Measurements from ENCODE around the gene IMPACT.

DNA sequence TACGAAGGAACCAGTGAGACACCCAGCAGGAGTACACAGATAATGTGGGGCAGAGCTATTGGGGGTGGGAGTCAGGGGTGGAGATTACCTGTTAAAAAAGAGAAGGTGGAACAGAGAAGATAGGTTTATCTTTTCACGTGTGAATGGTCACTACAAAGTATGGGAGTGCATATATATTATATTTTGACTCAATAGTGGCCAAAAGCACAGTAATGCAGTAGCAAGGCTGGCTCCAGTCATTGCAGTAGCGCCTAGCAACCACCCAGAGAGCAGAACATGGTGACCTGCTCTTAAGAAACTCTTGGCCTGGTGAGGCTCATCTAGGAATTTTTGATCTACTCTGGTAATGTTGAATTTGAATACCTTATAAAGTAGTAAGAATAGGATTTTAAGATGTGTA lies 1.0 kb downstream of the IMPACT start:
- TF ChIP-seq CEBPB (IDR thresholded peaks at IDR 0.05; ENCODE audit: low read depth, low read length) = no peak
- TF ChIP-seq, protein P1, sequence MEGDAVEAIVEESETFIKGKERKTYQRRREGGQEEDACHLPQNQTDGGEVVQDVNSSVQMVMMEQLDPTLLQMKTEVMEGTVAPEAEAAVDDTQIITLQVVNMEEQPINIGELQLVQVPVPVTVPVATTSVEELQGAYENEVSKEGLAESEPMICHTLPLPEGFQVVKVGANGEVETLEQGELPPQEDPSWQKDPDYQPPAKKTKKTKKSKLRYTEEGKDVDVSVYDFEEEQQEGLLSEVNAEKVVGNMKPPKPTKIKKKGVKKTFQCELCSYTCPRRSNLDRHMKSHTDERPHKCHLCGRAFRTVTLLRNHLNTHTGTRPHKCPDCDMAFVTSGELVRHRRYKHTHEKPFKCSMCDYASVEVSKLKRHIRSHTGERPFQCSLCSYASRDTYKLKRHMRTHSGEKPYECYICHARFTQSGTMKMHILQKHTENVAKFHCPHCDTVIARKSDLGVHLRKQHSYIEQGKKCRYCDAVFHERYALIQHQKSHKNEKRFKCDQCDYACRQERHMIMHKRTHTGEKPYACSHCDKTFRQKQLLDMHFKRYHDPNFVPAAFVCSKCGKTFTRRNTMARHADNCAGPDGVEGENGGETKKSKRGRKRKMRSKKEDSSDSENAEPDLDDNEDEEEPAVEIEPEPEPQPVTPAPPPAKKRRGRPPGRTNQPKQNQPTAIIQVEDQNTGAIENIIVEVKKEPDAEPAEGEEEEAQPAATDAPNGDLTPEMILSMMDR (IDR thresholded peaks at IDR 0.05; ENCODE audit: control extremely low read depth in 1 of 3, insufficient read depth in 1 of 3, low read depth in 1 of 3, low read length in 3 of 3) = no peak
- no peak for TF ChIP-seq TCF12 (IDR thresholded peaks at IDR 0.05; ENCODE audit: low read depth, low read length)
- no peak for TF ChIP-seq POLR2A (IDR thresholded peaks at IDR 0.05; ENCODE audit: control extremely low read depth in 1 of 2, low read depth in 2 of 2, low read length in 2 of 2)
- TF ChIP-seq EZH2 (IDR thresholded peaks at IDR 0.05; ENCODE audit: low read depth, low read length, severe bottlenecking) = no peak

All from H1 (cell line).